ENCODE results near the gene NTSR1.

Gene NTSR1

GRCh38 chr20:62726276-62726675 is 17.6 kb downstream of the NTSR1 start:
- DNase-seq (ENCODE audit: low spot score) = no peak

DNA sequence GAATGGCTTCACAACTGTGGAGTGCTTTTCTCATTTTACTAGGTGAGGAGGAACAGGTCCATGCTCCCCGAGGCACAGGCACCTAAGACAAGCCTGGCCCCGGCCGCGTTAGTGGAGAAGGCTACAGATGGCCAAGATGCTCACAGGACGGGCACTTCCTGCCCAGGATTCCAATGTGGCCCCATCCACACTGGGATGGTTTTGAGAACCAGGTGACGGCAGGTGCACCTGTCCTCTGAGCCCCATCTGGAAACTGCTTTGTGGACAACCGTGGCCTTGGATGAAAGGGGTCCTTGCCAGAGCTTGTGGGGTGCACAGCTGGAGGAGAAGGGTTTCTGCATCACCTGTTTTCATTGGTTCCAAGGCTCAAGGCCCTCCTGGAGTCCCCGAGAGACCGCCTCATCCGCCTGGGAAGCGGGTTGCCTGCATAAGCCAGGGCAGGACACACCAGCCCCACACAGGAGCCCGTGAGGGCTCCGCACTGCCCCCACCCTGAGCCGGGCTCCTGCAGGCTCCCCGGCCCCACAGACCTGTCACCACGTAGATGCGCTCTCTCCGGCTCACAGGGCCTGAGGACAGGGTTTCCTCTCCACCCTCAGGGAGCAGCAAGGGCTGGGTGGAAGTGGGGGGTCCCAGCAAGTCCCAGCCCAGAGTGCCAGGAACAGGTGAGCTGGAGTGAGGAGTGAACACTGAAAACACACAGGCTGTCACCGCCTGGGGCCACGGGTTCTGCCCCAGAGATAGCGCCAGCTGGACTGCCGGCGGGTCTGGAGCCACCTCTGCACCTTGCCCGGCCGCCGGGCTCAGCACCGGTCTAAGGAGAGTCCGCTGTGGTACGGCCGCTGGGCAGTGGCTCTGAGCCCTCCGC is 18.3 kb downstream of the NTSR1 start:
- DNase-seq (ENCODE audit: low spot score) = no peak

DNA sequence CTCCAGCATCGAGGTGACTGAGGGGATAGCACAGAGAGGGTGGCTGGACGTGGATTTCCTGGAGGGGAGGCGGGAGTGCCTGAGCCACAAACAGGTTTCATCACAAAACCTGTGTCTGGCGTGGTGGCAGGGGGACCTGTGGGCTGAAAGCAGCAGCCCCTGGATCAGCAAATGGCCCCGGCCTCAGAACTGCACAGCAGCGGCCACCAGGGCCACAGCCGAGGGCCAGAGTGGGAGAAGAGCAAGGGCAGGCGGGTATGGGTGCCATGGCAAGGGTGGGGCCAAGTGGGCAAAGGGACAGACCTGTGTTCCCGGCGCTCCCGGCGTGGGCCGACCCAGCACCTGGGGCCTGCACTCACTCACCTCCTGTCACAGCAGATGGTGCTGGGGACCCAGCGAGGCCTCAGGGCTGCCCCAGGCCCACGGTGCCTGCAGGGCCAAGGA is 19.0 kb downstream of the NTSR1 start:
- DNase-seq (ENCODE audit: low spot score) = no peak

- DNase-seq (ENCODE audit: low spot score) = no peak
These were observed 19.6 kb downstream of the NTSR1 start for GRCh38 chr20:62728028-62728780.

DNA sequence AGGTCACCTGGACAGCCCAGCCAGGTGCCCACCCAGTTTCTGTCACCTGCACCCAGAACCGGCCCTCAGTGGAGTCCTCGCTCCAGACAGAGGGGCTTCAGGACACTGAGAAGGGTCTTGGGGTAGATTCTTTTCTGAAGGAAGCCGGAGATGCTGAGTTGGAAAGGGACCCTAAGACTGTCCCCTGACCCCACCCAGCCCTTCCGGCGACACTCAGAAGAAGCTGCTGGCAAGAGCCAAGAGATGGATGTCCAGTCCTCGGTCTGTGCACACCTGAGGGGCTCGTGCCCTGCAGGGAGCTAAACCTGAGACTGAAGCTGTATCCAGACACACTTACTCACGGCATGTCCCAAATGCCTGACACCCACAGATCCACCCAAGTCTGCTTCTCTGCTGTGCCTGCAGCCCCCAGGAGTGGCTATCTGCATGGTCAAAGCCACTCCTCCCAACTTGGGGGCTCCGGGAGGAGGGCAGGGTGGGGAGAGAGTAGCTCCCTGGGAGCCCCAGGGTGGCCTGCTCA is 20.2 kb downstream of the NTSR1 start:
- DNase-seq (ENCODE audit: low spot score) = no peak

- DNase-seq (ENCODE audit: low spot score) = no peak
These were observed 21.8 kb downstream of the NTSR1 start for GRCh38 chr20:62730481-62730880.

DNA sequence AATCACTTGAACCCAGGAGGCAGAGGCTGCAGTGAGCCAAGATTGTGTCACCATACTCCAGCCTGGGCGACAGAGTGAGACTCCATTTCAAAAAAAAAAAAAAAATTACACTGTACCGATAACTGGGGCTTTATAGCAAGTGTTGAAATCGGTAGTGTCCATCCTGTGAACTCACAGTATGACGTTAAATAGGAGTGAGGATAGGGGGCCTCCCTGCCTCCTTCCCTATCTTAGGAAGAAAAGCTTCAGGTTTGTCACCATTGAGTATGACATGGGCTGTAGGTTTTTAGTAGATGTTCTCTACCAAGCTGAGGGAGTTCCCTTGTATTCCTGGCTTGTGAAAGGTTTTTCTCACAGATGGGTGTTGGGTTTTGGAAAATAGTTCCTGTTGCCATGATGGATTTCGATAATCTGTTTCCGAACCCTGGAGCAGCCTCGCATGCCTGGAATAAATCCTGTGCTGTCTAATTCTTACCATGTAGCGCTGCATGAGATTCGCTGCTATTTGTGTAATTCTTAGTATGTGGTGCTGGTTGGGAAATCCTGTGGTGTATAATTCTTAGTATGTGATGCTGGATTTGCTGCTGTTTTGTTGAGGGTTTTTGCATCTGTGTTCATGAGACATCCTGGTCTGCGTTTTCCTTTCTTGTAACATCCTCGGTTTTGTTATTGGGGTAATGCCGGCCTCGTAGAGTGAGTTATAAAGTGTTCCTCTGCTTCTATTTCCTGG is 23.6 kb downstream of the NTSR1 start:
- DNase-seq (ENCODE audit: low spot score) = no peak

- no peak for DNase-seq (ENCODE audit: low spot score)
These were observed 24.3 kb downstream of the NTSR1 start for GRCh38 chr20:62732842-62733525.

- DNase-seq (ENCODE audit: low spot score) = no peak
These were observed 24.8 kb downstream of the NTSR1 start for GRCh38 chr20:62733526-62733842.

DNA sequence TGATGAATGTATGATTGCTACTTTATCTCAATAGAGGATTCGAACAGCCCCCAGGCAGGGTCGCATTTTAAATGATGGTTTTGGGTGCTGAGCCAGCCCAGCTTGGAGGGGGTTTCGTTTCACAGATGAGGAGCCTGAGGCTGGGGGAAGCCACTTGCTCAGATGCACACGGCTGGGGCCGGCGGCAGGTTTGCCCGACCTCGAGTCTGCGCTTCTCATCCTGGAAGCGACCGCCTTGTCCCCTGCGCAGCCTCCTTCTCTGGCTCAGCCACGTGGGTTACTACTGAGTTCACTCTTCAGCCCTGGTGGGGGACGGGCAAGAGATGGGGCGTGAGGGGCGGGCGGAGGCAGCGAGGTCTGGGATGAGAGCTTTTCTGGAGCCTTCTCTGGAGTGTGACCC is 25.3 kb downstream of the NTSR1 start:
- DNase-seq (ENCODE audit: low spot score) = no peak

- DNase-seq (ENCODE audit: low spot score) = no peak
These were observed 25.7 kb downstream of the NTSR1 start for GRCh38 chr20:62734326-62734725.

- no peak for DNase-seq (ENCODE audit: low spot score)
These were observed 26.2 kb downstream of the NTSR1 start for GRCh38 chr20:62734881-62735280.

GRCh38 chr20:62735331-62735821 is 26.7 kb downstream of the NTSR1 start:
- no peak for DNase-seq (ENCODE audit: low spot score)

- no peak for DNase-seq (ENCODE audit: low spot score)
These were observed 27.4 kb downstream of the NTSR1 start for GRCh38 chr20:62736026-62736406.

DNA sequence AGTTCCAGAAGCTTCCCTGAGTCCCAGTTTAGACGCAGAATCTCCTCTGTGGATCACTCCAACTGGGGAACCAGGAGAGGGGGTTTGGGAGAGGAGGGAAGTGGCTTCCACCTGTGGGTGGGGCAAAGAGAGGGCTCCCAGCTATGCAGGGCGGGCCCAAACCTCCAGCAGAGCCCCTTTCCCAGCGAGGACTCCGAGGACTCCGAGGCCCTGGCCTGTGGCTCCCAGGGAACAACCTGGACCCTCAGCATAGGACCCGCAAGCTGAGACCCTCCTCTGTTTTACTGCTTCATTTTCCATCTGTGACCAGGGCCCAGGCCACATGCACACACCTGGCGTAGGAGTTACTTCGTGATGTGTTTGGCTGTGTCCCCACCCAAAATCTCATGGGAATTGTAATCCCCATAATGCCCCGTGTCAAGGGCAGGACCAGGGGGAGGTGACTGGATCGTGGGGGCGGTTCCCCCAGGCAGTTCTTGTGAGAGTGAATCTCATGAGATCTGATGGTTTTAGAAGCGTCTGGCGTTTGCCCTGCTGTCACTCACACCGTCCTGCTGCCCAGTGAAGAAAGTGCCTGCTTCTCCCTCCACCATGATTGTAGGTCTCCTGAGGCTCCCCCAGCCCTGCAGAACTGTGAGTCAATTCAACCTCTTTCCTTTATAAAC is 27.9 kb downstream of the NTSR1 start:
- no peak for DNase-seq (ENCODE audit: low spot score)

DNA sequence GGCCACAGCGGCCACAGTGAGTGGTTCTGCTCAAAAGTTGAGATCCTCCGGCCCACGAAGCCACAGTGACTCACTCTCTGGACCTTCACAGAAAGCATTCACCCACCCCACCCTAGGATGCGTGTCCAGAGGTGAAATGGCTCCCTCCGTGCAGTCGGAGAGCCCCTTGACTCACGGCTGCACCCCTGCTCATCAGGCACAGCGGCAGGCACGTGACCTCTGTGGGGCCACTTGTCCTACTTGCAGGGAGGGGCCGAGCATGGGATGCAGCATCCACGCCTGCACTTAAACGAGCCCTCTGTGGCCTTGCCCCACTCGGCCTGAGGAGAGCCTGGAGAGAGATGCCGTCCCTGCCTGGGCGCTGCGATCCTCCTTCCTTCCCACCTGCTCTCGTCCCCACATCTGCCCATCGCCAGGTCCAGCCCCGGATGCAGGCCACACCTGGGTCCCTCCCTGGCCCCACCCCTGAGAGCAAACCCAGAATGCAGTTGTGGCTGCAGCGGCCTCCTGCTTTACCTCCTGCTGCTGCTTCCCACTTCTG is 28.7 kb downstream of the NTSR1 start:
- no peak for DNase-seq (ENCODE audit: low spot score)

DNA sequence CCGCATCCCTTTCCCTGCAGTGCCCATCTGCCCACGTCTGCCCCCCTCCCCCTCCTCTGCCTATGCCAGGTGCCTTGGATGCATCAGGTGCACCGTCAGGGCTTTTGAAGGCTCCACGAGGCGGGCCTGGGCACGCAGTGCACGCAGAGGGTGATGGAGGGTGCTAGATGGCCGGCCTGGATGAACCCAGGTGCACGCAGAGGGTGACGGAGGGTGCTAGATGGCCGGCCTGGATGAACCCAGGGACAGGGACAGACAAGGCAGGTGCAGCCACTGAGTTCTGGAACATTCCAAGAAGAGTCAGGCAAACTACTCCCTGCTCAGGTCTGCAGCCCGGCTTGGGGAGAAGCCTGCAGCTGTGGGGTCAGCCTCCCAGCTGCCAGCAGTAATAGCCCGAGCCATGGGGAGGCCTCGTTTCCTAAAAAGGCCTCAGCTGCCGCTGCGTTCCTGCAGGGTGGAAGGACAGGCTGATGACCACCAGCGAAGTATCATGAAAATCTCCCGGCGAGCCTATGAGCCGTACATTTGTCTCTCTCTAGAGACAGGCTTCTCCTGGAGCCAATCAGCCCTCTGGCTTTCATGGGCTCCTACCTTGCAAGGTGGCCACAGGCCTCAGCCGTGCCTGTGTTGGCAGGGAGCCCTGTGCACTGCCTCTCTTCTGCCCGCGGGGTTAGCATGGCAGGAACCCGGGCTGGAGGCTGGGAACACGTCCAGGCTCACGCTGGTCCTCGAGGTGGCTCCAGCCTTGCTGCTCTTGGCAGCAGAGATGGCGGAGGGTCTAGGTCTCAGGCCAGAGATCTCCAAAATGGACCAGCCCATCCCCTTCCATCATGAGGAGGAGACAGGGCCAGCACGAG is 29.6 kb downstream of the NTSR1 start:
- DNase-seq (ENCODE audit: low spot score) = no peak

DNA sequence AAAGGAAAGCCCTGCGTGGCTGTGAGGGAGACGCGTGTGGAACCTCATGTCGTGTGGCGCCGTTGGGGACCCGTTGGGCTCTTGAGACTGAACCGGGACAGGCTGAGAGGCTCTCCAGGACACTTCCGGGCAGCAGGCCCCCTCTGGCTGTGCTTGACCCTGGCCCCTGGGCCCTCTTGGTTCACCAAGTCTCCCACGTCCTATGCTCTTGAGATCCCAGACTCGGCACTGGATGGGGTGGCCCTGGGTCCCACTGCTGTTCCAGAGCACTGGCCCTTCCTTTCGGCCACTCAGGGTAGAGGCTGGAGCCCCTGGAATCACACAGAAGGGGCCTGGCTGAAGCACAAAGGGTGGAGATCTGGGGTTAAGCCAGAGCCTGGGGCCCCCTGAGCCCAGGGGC is 30.4 kb downstream of the NTSR1 start:
- no peak for DNase-seq (ENCODE audit: low spot score)

DNA sequence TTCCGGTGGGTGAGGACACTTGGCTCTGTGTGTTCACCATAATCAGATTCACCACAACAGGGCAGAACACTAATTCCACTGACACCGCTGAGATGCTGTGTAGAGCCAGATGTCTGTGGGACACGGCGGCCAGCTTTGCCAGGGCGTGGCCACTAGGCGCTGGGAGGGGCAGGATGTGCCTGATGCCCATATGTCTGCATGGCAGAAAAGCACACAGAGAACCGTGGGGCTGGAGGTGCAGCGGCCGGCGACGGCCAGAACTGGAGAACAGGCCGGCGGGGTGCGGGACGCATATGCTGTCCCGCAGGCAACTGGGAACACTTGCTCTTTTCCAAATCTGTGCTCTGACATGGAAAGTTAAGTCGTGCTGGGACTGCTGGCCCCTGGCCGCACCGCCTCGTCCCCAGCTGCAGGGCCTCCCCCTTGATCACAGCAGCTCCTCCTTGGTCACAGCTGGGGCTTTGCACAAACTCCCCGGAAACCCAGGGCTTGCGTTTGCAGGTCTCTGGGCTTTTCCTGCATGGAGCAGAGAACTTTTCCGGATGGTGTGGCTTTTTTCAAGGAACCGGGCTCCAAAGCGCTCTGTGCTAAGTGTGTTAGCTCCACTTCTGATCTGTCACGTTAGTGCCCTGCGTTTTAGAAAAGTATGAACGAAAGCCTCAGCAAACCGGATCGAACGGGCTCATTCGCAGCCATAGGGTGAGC is 31.1 kb downstream of the NTSR1 start:
- no peak for DNase-seq (ENCODE audit: low spot score)

All from hepatic stellate cell (primary cell).